Renal cortical epithelial cell (primary cell): Measurements from ENCODE around the gene RDH13. TPM values are rescaled to one million over a fixed set of nuclear protein-coding genes. Genes with fewer than 3 reads are reported as not detected.
A peak's percentile ranks its signal among the peaks of the same experiment; 100 is the strongest.
"Not testable (repeated sequence)": the region's sequence is repeated elsewhere in the genome, so short reads cannot be mapped to it uniquely, and the experiment has no call there.

Experiments used
- DNase-seq: peaks from one replicate; pipeline ENCODE4 v3.0.0-alpha.2; 2011; ENCODE audit warnings: low read depth
- total RNA-seq: library from RNA; depleted of rRNA; stranded (reverse); fragments of >200 nt; gene quantifications from 2 replicates; pipeline ENCODE4 v1.2.3, GENCODE V29; 2014

The RDH13 gene
- total RNA-seq, 1 donor from 2014 or later, result 19.9 TPM

DNA sequence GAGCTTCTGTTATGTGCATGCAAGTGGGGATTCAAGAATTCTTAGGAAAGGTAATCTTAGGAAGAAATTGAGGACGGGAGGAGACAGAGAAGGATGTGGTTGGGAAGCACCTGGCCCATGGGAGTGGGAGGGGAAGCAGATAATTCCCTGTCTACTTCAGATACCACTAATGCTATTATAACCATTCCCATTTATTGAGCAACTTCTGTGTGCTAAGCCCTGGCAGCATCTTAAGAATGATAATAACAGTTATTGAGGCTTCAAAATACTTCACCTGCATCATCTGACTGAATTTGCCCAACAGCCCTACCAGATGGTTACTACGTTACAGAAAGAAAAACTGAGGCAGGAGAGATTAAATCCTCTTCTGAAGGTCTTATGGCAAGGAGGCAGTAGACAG is 14.2 kb upstream of the RDH13 start:
- DNase-seq, result no peak

DNA sequence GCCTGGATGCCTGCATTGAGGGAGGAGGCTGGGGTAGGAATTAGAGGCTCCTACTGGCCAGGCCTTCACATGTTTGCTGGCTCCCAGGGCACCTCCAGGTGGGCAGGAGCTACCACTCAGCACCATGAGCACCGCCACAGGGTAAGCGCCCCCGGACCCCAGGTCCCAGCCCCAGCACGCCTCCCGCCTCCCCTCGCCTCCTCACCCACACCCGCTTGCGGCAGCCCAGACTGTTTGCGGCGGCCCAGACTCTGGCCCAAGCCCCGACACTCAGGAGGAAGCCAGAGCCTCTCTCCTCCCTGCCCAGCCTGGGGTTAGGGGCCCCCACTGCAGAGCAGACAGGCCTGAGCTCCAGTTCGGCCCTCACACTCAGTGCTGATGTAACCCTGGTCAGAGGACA is 13.4 kb upstream of the RDH13 start:
- DNase-seq, result no peak

DNA sequence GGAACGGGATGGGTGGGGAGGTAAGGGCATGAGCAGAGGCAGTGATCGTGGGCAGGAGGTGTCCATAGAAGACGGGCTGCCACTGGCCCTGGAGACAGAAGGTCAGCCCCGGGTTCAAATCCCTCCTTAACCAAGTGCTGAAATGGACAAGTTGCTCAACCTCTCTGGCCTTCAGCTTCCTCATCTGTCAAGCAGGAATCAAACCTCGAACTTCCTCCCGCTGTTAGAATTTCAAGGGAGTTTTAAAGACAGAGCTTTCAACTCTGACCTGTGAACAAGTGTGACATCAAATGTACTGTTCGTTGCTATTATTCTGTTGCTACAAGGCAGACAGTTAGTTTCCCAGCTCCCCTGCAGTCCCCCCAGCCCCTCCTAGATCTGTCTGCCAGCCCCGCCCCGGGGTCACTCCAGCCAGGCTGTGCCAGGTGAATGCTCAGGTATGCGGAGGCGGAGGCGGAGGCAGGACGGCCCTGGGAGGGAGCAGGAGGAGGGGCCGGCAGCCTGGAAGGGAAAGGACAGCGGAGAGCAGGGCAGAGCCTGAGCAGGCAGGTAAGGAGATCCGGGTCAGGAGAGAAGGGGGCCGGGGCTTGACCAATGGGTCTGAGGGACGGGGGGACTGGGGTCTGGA is 12.5 kb upstream of the RDH13 start, which contains the start of gene EPS8L1:
EPS8L1 (plus strand) TSS at position 499 of the 628 bp plus-strand sequence. CDS start 576 bp downstream, outside the sequence.
- peak; percentile 67 for DNase-seq

DNA sequence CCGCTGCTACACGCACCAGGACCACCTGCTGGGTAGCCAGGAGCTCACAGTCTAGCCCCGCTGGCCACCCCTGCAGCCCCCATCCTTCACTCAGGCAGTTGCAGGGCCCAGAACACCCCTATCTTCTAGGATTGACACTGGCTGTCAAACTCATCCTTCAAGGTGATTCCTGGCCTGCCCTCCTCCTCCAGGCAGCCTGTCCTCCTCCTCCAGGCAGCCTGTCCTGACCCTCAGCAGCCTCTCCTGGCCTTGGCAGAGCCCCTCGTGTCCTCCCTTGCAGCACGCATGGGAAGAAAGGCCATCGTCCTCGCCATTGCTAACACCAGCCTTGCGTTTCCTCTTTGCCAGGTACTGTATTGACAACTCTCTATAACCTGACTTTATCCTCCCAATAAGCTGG is 9.0 kb upstream of the RDH13 start:
- no peak for DNase-seq

DNA sequence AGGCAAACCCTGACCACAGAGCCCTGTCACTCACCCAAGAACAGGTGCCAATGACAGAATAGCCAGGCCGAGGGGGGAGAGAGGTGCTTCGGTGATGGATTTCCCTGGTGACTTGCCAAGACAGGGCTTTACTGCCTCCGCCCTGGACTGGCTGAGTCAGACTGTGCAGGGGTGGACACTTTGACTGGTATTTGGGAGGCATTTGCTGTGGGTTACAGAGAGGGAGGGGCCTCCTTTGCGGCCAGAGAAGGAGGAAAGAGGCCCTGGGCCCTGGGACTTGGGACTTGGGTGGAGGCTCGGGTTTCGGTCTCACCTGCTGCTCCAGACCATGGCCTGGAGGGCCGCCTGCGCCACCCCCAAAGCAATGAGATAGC is 8.2 kb upstream of the RDH13 start:
- DNase-seq, result peak; percentile 78

DNA sequence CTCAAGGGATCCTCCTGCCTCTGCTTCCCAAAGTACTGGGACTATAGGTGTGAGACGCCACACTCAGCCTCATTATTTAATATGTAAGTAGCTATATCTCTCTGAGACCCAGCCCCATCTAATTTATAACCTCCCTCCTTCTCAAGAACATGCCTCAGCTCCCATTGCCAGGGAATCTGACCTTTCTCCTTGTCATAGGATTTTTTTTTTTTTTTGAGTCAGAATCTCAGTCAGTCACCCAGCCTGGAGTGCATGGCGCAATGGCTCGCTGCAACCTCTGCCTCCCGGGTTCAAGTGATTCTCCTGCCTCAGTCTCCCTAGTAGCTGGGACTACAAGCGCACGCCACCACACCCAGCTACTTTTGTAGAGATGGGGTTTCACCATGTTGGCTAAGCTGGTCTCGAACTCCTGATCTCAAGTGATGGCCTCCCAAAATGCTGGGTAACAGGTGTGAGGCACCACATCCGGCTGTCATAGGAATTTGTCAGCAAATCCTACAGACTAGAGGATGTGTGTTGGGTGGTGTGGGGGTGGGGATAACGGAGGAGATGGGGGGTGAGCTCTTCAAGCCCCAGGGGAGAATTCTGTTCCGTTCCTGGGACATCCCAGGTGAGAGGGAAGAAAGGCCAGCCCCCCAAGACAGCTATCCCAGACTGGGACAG is 7.6 kb upstream of the RDH13 start:
- no peak for DNase-seq

DNA sequence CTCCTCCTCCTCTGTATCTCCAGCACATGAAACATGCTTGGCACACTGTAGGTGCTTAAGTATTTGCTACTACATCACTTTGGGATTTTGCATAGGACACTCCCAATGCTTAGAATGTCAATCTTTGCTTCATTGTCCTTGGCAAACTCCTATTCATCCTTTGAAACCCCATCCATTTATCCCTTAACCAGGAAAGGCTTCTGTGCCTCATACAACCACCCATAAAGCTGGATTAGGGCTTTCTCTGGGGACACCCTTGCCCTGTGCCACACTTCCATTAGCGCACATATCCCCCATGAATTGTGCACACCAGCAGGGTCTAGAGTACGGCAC is 6.9 kb upstream of the RDH13 start:
- no peak for DNase-seq

DNA sequence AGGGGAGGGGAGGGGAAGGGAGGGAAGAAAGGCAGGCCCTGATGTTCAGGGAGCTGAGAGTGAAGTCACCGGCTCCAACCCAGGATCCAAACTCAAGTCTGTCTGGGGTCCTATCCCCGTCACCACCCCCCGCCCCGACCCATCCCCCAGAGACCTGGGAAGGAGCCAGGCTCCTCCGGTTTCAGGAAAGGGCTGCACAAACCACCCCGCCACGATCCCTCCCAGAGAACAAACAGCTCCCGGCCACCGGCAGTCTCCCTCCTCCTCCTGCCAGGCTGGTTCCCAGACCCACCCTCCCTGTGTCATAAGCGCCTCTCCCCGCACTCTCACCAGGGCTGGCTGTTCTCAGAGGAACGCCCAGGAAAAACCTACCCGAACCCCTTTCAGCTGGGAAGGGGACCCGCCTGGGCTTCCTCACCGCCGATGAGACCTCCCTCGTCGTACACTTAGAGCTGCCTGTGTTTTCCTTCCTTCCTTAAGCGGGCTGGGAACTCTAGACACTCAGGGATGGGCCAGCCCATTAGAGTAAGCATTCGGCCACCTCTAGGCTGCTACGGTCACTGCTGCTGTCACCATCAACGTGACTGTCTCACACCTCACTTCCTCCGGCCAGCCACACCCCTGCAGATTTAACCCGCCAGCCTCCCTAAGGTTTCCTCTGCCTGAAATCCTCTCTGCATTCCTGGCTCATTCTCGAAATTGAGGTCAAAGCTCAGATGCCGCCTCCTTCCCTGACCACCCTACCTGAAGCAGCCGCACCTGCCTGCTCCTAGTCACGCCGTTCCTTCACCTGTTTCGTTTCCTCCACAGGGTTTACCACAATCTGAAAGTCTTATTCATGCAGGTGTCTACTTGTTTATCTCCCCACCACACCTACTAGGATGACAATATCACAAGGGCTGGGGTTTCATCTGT is 6.3 kb upstream of the RDH13 start:
- DNase-seq, result peak; percentile 22

DNA sequence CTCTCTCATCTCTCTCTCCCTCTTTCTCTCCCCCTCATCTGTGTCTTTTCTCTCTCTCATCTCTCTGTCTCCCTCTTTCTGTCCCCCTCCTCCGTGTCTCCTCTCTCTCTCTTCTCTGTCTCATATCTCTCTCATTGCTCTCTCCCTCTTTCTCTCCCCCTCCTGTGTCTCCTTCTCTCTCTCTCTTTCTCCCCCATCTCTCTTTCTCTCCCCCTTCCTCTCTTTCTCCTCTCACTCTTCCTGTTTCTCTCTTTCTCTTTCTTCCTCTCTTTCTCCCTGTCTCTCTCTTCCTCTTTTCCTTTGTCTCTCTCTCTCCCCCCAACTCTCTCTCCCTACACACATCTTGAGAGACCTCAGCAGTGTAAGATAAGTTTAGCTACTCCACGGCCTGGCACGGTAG is 4.9 kb upstream of the RDH13 start:
- DNase-seq, result no peak

DNA sequence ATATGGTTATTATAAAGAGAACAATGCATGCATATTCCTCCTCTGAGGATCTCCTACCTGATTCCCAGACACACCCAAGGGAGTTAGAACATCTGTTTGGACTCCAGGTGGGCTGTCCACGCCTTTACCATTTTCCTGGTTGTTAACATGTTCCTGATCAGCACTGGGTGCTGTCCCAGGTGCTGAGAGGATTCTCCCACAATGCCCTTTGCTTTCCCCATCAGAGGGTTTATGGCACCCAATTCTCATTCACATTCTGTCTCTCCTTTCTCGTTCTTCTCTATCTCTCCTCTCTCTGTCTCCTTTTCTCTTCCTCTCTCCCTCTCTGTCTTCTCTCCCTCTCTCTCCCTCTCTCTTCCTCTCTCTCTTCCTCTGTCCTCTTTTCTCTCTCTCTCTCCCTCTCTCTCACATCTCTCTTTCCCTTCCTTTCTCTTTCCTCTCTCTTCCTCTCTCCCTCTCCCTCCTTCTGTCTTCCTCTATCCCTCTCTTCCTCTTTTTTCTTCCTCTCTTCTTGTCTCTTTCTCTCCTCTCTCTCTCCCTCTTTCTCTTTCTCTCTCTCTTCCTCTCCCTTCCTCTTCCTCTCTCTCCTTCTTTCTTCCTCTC is 3.3 kb upstream of the RDH13 start:
- DNase-seq, result no peak

DNA sequence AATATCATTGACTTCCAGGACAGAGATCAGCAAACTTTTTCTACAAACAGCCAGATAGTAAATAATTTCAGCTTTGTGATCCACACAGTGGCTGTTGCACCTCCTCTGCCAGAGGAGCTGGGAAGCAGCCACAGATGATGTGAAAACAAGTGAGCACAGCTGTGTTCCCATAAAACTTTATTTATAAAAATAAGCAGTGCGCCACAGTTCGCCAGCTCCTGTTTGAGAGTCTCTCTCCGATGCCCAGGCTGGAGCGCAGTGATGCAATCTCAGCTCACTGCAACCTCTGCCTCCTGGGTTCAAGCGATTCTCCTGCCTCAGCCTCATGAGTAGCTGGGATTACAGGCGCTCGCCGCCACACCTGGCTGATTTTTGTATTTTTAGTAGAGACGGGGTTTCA is 2.6 kb upstream of the RDH13 start:
- not testable (repeated sequence) for DNase-seq

DNA sequence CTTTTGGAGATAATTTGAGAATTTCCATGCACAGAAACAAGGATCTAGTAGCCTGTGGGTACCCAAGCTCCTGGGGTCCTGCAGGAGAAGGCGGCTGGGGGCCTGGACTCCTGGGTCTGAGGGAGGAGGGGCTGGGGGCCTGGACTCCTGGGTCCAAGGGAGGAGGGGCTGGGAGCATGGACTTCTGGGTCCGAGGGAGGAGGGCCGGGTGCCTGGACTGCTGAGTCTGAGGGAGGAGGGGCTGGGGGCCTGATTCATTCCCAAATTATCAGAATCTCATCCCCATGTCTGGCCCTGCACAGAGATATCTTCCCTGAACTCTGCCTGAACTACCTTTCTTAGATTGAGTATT is 520 bp upstream of the RDH13 start:
- no peak for DNase-seq

DNA sequence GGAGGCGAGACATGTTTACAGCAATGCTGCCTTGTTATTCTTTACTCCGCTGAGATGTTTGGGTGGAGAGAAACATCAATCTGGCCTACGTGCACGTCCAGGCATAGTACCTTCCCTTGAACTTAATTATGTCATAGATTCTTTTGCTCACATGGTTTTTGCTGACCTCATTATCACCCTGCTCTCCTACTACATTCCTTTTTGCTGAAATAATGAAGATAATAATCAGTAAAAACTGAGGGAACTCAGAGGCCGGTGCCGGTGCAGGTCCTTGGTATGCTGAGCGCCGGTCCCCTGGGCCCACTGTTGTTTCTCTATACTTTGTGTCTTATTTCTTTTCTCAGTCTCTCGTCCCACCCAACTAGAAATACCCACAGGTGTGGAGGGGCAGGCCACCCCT is 2.7 kb downstream of the RDH13 start:
- not testable (repeated sequence) for DNase-seq

DNA sequence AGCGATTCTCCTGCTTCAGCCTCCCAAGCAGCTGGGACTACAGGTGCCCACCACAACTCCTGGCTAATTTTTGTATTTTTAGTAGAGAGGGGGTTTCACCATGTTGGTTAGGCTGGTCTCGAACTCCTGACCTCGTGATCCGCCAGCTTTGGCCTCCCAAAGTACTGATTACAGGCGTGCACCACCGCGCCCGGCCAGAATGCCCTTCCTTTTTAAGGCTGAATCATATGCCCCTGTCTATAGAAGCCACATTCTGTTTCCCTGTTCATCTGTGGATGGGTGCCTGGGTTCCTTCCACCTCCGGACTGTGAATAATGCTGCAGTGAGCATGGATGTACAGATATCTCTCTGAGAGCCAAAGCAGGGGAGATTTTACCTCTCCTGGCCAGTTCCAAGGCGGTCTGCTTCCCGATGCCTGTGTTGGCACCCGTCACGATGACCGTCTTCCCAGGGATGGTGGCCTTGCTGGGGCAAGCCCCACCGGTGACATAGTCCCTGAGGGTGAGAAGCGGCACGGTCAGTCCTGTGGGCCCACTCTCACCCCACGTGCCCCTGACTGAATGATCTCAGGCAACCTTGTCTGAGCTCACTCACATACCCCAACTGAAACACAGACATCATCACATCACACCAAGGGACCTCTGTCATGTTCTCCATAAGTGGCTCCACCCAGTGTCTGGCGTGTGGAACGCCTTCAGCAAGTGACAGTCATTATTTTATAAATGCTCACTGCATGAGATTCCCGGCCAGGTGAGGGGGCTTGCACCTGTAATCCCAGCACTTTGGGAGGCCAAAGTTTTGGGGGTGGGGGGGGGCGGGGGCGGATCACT is 4.0 kb downstream of the RDH13 start:
- DNase-seq, result no peak

DNA sequence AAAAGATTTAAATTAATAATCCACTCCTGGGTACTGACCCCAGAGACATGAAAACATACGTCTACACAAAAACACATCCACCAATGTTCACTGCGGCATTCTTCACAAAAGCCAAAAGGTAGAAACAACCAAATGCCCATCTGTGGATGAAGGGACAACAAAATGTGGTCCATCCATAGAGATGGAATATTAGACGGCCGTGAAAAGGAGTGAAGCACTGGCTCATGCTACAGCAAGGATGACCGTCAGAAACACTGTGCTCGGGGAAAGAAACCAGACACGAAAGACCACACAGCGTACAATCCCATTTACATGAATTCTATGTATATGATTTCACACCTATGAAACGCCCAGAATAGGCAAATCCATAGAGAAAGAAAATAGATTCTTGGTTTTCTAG is 6.1 kb downstream of the RDH13 start:
- no peak for DNase-seq

DNA sequence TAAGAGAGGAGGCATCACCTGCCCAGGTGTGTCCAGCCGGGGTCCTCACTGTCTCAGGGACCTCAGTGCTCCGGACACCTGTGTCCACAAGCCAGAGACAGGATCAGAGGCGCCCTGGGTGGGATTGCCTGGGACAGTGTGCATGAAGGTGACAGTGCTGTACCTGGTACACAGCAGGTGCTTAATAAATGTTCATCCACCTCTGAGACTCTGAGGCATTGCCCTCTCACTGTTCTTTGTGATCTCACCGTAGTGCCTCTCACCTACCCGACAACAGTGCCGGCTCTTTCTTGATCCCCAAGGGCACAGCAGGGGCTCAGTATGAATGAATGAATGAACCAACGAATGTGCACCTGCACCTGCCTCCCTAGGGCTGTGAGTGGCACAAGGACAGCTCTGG is 9.2 kb downstream of the RDH13 start:
- DNase-seq, result no peak

DNA sequence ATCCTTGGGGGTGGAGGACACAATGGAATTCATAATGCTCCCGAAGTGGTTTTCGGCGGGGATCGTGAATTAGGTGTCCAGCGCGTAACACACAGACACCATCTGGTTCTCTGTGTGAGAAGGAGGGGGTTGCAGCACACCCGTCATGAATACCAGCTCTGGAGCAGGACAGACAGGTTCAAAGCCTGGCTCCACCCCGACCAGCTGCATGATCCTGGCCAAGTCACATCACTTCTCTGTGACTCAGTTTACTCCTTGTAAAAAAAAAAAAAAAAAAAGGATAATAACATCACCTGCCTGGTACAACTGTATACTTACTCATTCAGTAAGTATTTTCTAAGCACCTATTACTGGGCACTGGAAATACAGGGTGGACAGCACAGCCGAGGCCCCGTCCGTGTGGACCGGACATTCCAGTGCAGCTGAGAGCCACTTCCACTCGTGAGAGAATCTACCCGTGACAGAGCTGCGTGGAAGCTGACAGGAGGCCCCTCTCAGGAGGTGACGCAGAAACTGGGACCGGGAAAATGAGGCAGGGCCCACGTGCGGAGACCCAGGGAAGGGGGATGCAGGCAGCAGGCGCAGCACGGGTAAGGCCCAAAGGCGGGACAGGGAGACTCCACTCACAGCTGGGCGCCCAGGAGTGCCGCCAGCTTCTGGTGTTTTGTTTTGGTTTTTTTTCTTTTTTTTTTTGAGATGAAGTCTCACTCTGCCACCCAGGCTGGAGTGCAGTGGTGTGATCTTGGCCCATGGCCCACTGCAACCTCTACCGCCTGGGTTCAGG is 12.0 kb downstream of the RDH13 start:
- no peak for DNase-seq

DNA sequence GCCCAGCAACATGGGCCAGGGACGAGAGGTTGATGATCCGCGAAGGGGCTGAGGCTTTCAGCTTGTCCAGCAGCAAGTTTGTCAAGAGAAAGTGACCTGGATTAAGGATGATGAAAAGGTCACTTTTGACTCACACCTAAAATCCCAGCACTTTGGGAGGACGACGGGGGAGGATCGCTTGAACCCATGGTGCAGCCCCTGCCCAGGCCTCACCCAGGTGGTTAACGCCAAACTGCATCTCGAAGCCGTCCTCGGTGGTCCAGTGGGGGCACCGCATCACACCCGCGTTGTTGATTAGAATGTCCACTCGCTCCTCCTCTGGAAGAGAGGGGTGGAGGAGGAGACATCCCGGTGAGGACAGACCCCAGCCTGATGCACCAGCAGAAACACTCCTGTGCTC is 14.5 kb downstream of the RDH13 start:
- no peak for DNase-seq

DNA sequence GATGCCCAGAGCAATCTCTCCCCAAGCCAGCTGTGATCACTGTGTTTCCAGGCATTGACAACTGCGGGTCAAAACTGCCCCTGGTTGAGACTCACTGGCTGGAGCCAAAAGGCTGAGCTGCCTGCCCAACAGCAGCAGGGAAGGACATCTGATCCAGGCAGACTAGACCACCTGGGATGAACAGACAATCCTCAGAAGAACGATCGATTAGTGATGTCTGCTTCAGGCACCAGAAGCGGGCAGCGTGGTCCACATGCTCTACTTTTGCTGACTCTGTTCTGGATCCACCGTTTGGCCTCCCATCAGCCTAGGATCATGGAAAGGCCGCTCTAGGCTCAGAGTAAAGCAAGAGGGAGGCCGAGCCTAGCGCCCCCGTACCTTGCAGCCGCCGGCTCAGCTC is 15.0 kb downstream of the RDH13 start:
- no peak for DNase-seq

DNA sequence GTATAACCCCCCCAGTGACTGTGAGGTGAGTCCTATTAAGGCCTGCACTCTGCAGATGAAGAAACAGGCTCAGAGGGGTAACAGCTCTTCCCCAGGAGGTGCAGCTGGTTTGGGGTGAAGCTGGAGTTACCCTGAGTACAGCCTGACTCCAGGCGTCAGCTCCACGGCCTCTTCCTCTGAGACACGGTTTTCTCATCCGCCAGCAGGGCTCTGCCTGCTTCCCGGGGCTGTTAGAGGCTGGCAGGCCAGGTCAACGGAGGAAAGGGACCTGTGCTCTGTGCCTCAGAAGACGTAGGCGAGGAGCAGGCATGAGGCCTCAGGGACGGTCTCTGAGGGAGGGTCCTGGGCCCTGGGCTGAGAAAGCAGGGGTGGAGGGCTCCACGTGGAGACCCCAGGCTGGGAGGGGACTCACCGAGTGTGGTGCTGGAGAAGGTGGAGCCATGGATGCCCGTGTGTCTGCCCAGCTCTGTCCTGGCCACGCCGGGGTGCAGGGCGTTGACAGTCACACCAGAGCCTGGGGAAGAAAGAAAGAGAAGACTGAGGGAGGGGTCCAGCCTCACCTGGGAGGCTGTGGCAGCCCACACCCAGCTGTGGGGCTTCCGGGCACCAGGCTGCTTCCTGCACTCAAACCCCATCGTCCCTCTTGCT is 15.8 kb downstream of the RDH13 start:
- DNase-seq, result no peak
